ENCODE data around the gene PHACTR3. TPM values are rescaled to one million over a fixed set of nuclear protein-coding genes. Genes with fewer than 3 reads are reported as not detected.

PHACTR3 gene
- total RNA-seq, 4 donors from 2014 or later = 1.4 to 7.2 (median 4.3) TPM

GRCh38 chr20:59661621-59662020, 57.3 kb downstream of the PHACTR3 start:
- 67 to 69% methylated on average over 10 of the region's 10 CpGs for WGBS, 2 donors
- no peak for TF ChIP-seq POLR2A (IDR thresholded peaks at IDR 0.05)
- TF ChIP-seq, protein P1, sequence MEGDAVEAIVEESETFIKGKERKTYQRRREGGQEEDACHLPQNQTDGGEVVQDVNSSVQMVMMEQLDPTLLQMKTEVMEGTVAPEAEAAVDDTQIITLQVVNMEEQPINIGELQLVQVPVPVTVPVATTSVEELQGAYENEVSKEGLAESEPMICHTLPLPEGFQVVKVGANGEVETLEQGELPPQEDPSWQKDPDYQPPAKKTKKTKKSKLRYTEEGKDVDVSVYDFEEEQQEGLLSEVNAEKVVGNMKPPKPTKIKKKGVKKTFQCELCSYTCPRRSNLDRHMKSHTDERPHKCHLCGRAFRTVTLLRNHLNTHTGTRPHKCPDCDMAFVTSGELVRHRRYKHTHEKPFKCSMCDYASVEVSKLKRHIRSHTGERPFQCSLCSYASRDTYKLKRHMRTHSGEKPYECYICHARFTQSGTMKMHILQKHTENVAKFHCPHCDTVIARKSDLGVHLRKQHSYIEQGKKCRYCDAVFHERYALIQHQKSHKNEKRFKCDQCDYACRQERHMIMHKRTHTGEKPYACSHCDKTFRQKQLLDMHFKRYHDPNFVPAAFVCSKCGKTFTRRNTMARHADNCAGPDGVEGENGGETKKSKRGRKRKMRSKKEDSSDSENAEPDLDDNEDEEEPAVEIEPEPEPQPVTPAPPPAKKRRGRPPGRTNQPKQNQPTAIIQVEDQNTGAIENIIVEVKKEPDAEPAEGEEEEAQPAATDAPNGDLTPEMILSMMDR (IDR thresholded peaks at IDR 0.05) = no peak
- H3K4me3 ChIP-seq (ENCODE audit: low read depth, poor library complexity, severe bottlenecking) = no peak overlapping the region
- peak in 1 of 2 donors; percentile 29 for DNase-seq (ENCODE audit: low spot score in 2 of 2)
- intact Hi-C loops (cut with DNase I; ENCODE audit: low total_unique reads) = no loop called here

GRCh38 chr20:59662161-59662560, 57.8 kb downstream of the PHACTR3 start:
- DNase-seq (ENCODE audit: low spot score in 2 of 2) = no peak
- TF ChIP-seq, protein P1 (IDR thresholded peaks at IDR 0.05) = no peak
- no peak for TF ChIP-seq POLR2A (IDR thresholded peaks at IDR 0.05)
- intact Hi-C loops (cut with DNase I; ENCODE audit: low total_unique reads) = no loop called here
- 66 to 68% methylated on average over 5 of the region's 5 CpGs for WGBS, 2 donors
- no peak overlapping the region for H3K4me3 ChIP-seq (ENCODE audit: low read depth, poor library complexity, severe bottlenecking)

DNA sequence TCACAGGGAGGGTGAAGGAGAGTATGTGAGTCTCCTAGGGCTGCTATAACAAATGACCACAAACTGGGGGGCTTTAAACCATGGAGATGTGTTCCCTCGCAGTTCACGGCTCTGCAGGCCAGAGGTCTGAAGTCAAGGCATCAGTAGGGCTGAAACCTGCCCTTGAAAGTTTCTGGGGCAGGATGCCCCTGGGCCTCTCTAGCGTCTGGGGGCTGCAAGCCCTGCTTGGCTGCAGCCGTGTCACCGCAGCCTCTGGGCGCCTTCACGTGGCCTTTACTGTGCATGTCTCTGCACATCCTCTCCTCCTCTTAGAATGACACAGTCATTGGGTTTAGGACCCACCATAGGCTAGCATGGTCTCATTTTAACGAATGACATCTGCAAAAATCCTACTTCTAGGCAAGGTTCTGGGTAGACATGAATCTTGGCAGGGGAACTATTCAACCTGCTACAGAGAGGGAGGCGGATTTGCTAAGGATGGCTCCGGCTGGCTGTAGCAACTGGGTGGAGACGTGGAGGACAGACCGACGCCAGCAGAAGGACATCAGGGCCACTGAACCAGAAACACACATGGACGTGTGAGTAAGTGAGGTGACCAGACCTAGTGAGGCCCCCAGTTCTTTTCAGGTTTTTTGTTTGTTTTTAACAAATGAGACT, 58.6 kb downstream of the PHACTR3 start:
- DNase-seq (ENCODE audit: low spot score in 2 of 2) = no peak
- WGBS, 2 donors = 76 to 83% methylated on average over 14 of the region's 14 CpGs
- TF ChIP-seq, protein P1 (IDR thresholded peaks at IDR 0.05) = no peak
- no peak for TF ChIP-seq POLR2A (IDR thresholded peaks at IDR 0.05)
- intact Hi-C loops (cut with DNase I; ENCODE audit: low total_unique reads) = no loop called here
- no peak overlapping the region for H3K4me3 ChIP-seq (ENCODE audit: low read depth, poor library complexity, severe bottlenecking)

DNA sequence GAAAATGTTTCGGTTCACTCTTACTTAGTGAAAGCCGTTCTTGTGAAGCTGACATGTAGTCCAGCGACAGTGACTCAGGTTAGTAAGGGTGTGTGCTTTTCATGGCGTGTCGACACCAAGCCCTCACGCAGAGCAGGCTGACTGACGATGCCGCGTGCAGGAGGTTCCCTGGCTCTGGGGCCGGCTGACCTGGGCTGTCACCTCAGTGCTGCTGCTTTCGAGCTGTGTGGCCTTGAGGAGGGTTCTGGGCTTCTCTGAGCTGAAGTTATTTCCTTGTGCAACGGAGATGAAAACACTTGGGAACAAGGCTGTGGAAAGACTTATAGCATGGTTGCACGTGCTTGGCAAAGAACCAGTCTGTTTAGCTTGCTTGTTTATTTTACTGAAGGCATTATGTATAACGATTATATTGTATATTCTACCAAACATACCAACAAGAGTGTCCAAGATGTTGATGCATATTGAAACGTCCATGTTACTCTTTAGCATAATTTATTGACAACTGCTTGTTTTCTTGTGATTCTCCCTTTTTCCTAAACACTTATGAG, 59.2 kb downstream of the PHACTR3 start:
- DNase-seq (ENCODE audit: low spot score in 2 of 2) = no peak
- no peak for TF ChIP-seq POLR2A (IDR thresholded peaks at IDR 0.05)
- TF ChIP-seq, protein P1 (IDR thresholded peaks at IDR 0.05) = no peak
- WGBS, 2 donors = 78 to 79% methylated on average over 15 of the region's 15 CpGs
- intact Hi-C loops (cut with DNase I; ENCODE audit: low total_unique reads) = no loop called here
- no peak overlapping the region for H3K4me3 ChIP-seq (ENCODE audit: low read depth, poor library complexity, severe bottlenecking)

DNA sequence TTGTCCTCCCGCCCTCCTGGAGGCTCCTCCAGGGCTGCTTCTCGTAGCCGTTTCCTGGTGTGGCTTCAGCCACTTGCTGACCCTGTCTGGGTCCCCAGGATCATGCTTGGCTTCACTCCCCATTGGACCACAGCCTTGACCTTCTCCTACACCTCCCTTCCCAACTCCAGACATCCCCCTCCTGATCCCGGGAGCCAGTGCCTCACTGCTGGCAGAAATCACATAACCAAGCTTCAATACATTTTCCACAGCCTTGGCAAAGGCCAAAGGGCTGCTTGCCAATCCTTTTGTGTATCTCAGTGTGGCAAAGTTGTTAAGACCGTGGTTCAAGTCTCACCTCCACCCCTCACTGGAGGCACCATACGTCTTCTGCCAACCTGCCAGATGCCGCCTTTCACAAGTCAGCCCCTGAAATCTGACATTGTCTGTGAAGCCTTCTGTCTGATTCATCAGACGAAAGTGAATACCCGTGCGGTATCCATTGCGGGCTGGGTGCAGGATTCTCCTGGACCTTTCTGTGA, 60.1 kb downstream of the PHACTR3 start:
- no peak overlapping the region for H3K4me3 ChIP-seq (ENCODE audit: low read depth, poor library complexity, severe bottlenecking)
- WGBS, 2 donors = 73 to 78% methylated on average over 11 of the region's 11 CpGs
- intact Hi-C loops (cut with DNase I; ENCODE audit: low total_unique reads) = no loop called here
- DNase-seq (ENCODE audit: low spot score in 2 of 2) = peak in 1 of 2 donors; percentile 79
- TF ChIP-seq POLR2A (IDR thresholded peaks at IDR 0.05) = no peak
- TF ChIP-seq, protein P1 (IDR thresholded peaks at IDR 0.05) = no peak

Measured in lower leg skin (tissue), 4 donors.